Gastroesophageal sphincter (tissue), 4 donors: ENCODE measurements around the gene ID1. TPM values are rescaled to one million over a fixed set of nuclear protein-coding genes. Genes with fewer than 3 reads are reported as not detected.

ENCODE experiments used
- ATAC-seq: fragments of 150-250 bp; one replicate; pipeline ENCODE4 v1.9.1; 2016; ENCODE audit warnings: mild to moderate bottlenecking, moderate library complexity
- H3K27ac ChIP-seq, 4 donors: fragments of 200-600 bp; sonication (generic) in 3 of 4; 1 replicate in 3 of 4; 2 replicates in 1 of 4; pipeline ENCODE4 v1.5.1; 2016 to 2019
- H3K27me3 ChIP-seq: fragments of 200-600 bp; sonication (generic); one replicate; pipeline ENCODE4 v1.5.1; 2019
- H3K36me3 ChIP-seq, 2 donors: fragments of 200-600 bp; sonication (generic); one replicate each; pipeline ENCODE4 v1.5.1; 2019; ENCODE audit warnings: control low read depth in 1 of 2
- H3K4me1 ChIP-seq, 3 donors: fragments of 200-600 bp; sonication (generic); 1 replicate in 2 of 3; 2 replicates in 1 of 3; pipeline ENCODE4 v1.5.1; 2016 to 2019; ENCODE audit warnings: control low read depth in 2 of 3
- H3K4me3 ChIP-seq, 2 donors: fragments of 200-600 bp; sonication (generic); one replicate each; pipeline ENCODE4 v1.5.1; 2019; ENCODE audit warnings: mild to moderate bottlenecking in 1 of 2, moderate library complexity in 1 of 2
- H3K9me3 ChIP-seq, 3 donors: fragments of 200-600 bp; sonication (generic); one replicate each; pipeline ENCODE4 v1.5.1; 2017 to 2019; ENCODE audit warnings: control low read depth in 2 of 3
- EP300 ChIP-seq: sonication (generic); formaldehyde crosslinking; IDR thresholded peaks from one replicate; pipeline ENCODE4 v1.6.1; 2017; ENCODE audit warnings: antibody characterized with exemption, mild to moderate bottlenecking
- POLR2A ChIP-seq, 2 donors: fragments of 450-650 bp; IDR thresholded peaks; one replicate each; pipeline ENCODE4 v1.6.1; 2017; ENCODE audit warnings: antibody characterized with exemption in 2 of 2, mild to moderate bottlenecking in 2 of 2, moderate library complexity in 1 of 2
- POLR2AphosphoS5 ChIP-seq: sonication (generic); formaldehyde crosslinking; IDR thresholded peaks from one replicate; pipeline ENCODE4 v1.6.1; 2017; ENCODE audit warnings: antibody characterized with exemption
- WGBS, 2 donors: methylation state at CpG; one replicate each; pipeline ENCODE4 v1.1.5; 2018; ENCODE audit warnings: low coverage in 1 of 2; 5-methylcytosine and 5-hydroxymethylcytosine counted together
- total RNA-seq, 4 donors: library from RNA; depleted of rRNA; stranded (reverse); fragments of >200 nt; gene quantifications; one replicate each; pipeline ENCODE4 v1.1.0, GENCODE V29; 2016
- TF ChIP-seq, protein P1 (sequence below), 4 experiments: fragments of 200-600 bp in 2 of 4; fragments of 450-650 bp in 2 of 4; sonication (generic) in 1 of 4; IDR thresholded peaks; one replicate each; pipeline ENCODE4 v1.5.1; 2017 to 2019; ENCODE audit warnings: antibody characterized with exemption in 4 of 4, mild to moderate bottlenecking in 2 of 4, moderate library complexity in 2 of 4

The ID1 gene
- total RNA-seq, 4 donors from 2014 or later, result 221 to 714 (median 372) TPM

DNA sequence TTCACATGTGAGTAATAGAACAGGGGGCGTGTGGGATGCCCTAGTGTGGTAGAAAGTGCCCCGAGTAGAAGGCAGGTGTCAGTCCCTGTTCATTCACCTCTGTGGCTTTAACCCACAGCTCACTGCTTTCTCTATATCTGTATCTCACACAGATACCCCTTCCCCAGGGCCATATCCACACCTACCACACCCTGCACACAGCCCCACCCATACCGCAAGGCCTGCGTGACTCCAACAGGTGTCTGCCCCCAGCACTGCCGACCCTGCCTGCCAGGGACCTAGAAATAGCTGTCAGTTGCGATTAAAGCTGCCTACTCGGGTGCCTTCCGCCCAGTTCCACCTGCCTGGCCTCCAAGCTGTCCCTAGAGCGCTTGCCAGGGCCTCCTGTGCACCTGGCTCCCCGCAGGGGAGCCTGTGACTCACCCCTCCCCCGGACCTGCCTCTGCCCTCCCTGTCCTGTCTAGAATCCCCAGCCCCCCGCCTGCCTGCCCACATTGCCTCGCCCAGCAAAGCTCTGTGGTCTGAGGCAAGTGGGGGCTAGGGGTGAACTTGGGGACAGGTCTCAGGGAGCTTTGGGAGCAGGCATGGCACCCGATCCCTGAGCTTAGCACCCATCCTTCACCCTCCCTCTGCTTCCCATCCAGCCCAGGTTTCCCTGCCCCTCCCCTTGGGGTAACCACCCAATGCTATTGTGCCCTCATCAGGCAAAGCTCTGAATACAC lies 38.3 kb upstream of the ID1 start:
- peaks cover 0 to 77% of the 10 kb centered on the region in 2 donors for H3K36me3 ChIP-seq
- peak overlapping the region in 3 of 4 donors; percentile 86 to 98 (median 90) for H3K27ac ChIP-seq
- TF ChIP-seq POLR2AphosphoS5 (no peak), POLR2A (IDR thresholded peaks at IDR 0.05) (no peak), EP300 (no peak)
- TF ChIP-seq, protein P1, sequence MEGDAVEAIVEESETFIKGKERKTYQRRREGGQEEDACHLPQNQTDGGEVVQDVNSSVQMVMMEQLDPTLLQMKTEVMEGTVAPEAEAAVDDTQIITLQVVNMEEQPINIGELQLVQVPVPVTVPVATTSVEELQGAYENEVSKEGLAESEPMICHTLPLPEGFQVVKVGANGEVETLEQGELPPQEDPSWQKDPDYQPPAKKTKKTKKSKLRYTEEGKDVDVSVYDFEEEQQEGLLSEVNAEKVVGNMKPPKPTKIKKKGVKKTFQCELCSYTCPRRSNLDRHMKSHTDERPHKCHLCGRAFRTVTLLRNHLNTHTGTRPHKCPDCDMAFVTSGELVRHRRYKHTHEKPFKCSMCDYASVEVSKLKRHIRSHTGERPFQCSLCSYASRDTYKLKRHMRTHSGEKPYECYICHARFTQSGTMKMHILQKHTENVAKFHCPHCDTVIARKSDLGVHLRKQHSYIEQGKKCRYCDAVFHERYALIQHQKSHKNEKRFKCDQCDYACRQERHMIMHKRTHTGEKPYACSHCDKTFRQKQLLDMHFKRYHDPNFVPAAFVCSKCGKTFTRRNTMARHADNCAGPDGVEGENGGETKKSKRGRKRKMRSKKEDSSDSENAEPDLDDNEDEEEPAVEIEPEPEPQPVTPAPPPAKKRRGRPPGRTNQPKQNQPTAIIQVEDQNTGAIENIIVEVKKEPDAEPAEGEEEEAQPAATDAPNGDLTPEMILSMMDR (IDR thresholded peaks at IDR 0.05), result no peak
- 79 to 91% methylated on average over 2 to 9 of the region's 14 CpGs for WGBS, 2 donors
- peaks cover 0 to 58% (median 11%) of the 10 kb centered on the region in 3 donors for H3K4me1 ChIP-seq
- ATAC-seq, result no peak
- no peaks in the 10 kb centered on the region for H3K27me3 ChIP-seq
- H3K4me3 ChIP-seq, result no peak overlapping the region
- H3K9me3 ChIP-seq, result no peaks in the 10 kb centered on the region

DNA sequence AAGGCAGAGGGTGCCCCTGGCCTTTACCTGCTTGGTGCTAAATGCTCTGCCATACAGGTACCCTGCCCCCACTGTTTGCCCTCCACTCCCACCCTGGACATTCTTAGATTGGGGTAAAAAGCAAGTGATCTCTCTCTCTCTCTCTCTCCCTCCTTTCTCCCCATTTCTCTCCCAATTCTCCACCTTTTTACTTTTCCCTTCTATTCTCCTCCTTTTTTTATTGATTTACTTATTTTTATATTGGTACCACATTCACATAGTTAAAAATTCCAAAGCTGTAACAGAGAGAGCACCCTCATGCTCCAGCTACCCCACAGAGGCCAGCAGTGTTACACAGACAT lies 37.7 kb upstream of the ID1 start:
- H3K9me3 ChIP-seq, result no peaks in the 10 kb centered on the region
- TF ChIP-seq POLR2A (IDR thresholded peaks at IDR 0.05) (no peak), POLR2AphosphoS5 (no peak)
- H3K4me1 ChIP-seq, result peaks cover 0 to 62% (median 15%) of the 10 kb centered on the region in 3 donors
- no peak overlapping the region for H3K4me3 ChIP-seq
- H3K27ac ChIP-seq, result peak overlapping the region in 3 of 4 donors; percentile 86 to 98 (median 90)
- ATAC-seq, result no peak
- H3K27me3 ChIP-seq, result no peaks in the 10 kb centered on the region
- H3K36me3 ChIP-seq, result peaks cover 0 to 72% of the 10 kb centered on the region in 2 donors

DNA sequence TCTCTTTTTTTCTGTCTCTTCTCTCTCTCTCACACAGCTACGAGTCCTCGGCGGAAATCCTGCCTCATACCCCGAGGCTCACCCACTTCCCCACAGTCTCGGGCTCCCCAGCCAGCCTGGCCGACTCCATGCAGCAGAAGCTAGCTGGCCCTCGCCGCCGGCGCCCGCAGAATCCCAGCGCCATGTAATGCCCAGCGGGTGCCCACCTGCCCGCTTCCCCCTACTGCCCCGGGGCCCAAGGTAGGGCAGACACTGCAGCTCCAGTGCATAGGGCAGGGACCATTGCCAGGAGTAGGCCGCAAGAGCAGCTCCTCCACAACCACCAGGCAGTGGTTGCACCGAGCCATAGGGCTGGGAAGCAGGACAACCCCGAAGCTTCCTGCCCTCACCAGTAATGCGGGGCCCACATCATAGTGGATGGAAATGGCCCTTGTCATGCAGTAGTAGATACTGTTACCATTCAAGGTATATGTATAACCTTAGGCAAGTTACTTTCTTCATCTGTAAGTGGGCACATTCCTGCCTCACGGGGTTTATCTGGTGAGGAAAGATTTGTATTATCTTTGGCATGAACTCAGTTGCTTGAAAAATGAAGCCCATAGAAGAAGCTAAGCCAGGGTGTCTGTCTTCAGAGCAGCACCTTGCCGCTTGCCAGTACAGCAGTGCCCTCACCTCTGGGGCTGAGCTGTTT lies 36.9 kb upstream of the ID1 start:
- no peaks in the 10 kb centered on the region for H3K9me3 ChIP-seq
- H3K4me3 ChIP-seq, result no peak overlapping the region
- H3K27ac ChIP-seq, result peak overlapping the region; percentile 55 to 98 (median 88)
- H3K36me3 ChIP-seq, result peaks cover 0 to 63% of the 10 kb centered on the region in 2 donors
- no peaks in the 10 kb centered on the region for H3K27me3 ChIP-seq
- TF ChIP-seq, protein P1 (IDR thresholded peaks at IDR 0.05), result peak in 1 of 4 experiments; percentile 21
- TF ChIP-seq POLR2AphosphoS5, result no peak
- WGBS, 2 donors, result 30 to 86% methylated on average over 2 to 12 of the region's 21 CpGs
- peaks cover 0 to 57% (median 17%) of the 10 kb centered on the region in 3 donors for H3K4me1 ChIP-seq
- no peak for ATAC-seq

DNA sequence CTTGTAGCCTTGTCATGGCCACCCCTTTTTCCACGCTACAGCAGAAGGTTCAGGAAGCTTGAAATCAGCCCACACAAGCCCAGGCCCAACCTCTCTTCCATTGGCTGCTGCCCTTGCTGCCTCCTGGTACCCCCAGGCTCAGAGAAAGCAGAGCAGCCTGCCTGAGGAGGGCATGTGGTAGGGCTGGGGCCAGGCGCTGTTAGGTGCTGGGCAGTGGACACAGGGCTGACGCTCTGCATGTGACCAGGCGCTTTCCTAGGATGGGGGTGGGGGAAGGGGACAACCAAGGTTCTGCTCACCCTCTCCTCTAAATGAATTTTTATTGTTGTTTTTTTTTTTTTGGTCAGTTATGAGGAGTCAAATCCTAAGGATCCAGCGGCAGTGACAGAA lies 36.3 kb upstream of the ID1 start:
- Histone ChIP-seq H3K4me1 (peaks cover 0 to 60% (median 22%) of the 10 kb centered on the region in 3 donors), H3K27me3 (no peaks in the 10 kb centered on the region), H3K27ac (peak overlapping the region; percentile 55 to 98 (median 88)), H3K4me3 (no peak overlapping the region), H3K36me3 (peaks cover 0 to 58% of the 10 kb centered on the region in 2 donors), H3K9me3 (no peaks in the 10 kb centered on the region)
- TF ChIP-seq EP300, result no peak
- TF ChIP-seq POLR2AphosphoS5, result no peak
- TF ChIP-seq POLR2A (IDR thresholded peaks at IDR 0.05), result no peak
- TF ChIP-seq, protein P1 (IDR thresholded peaks at IDR 0.05), result no peak
- no peak for ATAC-seq
- 40 to 80% methylated on average over 1 to 3 of the region's 5 CpGs for WGBS, 2 donors

DNA sequence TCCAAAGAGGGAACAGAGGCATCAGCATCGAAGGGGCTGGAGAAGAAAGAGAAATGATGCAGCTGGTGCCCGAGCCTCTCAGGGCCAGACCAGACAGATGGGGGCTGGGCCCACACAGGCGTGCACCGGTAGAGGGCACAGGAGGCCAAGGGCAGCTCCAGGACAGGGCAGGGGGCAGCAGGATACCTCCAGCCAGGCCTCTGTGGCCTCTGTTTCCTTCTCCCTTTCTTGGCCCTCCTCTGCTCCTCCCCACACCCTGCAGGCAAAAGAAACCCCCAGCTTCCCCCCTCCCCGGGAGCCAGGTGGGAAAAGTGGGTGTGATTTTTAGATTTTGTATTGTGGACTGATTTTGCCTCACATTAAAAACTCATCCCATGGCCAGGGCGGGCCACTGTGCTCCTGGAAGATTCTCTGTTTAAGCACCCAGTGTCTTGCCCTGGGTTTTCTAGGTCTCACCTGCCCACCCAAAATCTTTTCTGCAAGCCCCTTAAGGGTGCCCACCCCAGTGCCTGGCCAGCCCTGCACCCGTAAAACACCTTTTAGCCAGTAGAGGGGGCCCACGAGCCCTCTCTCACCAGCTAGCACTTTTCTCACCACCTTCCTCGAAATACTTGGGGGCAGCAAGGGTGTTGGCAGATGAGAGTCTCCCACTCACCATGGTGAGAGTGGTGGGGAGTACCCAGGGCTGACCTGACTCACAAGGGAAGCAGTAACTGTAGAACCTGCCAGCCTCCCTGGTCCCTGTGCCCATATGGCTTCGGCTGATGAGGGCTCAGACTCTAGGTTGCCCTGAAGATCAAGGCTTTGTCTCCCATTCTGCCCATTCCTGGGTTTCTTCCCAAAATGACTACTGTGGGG lies 35.7 kb upstream of the ID1 start:
- Histone ChIP-seq H3K4me3 (no peak overlapping the region), H3K27me3 (no peaks in the 10 kb centered on the region), H3K4me1 (peaks cover 0 to 66% (median 24%) of the 10 kb centered on the region in 3 donors), H3K27ac (peak overlapping the region; percentile 59 to 98 (median 88)), H3K9me3 (no peaks in the 10 kb centered on the region), H3K36me3 (peaks cover 0 to 51% of the 10 kb centered on the region in 2 donors)
- no peak for ATAC-seq
- TF ChIP-seq POLR2AphosphoS5, result no peak
- TF ChIP-seq, protein P1 (IDR thresholded peaks at IDR 0.05), result peak in 3 of 4 experiments; percentile 80 to 90 (median 83)
- WGBS, 2 donors, result 2 to 13% methylated on average over 4 to 5 of the region's 10 CpGs
